NCI-H1436 treated with DMSO at 0.1 percent for 48 hours (cell line): ENCODE measurements around the gene HSD17B10.
"Not testable (repeated sequence)": the region's sequence is repeated elsewhere in the genome, so short reads cannot be mapped to it uniquely, and the experiment has no call there.

ENCODE experiments used
- DNase-seq: peaks from one replicate; lab custom pipeline; 2025; lab: John Stamatoyannopoulos, UW

HSD17B10 gene

GRCh38 chrX:53437206-53437605 is 3.0 kb upstream of the HSD17B10 start:
- DNase-seq = no peak

- peak; percentile 18 for DNase-seq
Observed at GRCh38 chrX:53435997-53436396, 1.8 kb upstream of the HSD17B10 start.

- no peak for DNase-seq
Observed at GRCh38 chrX:53430231-53430630, 3.9 kb downstream of the HSD17B10 start.

GRCh38 chrX:53429755-53430154 is 4.4 kb downstream of the HSD17B10 start:
- DNase-seq = no peak

GRCh38 chrX:53422861-53423306 is 11.3 kb downstream of the HSD17B10 start, which contains the start of gene RIBC1:
TSS of gene RIBC1 (plus strand) at chrX:53422873. CDS start at chrX:53426277, 3,404 bp downstream.
- DNase-seq = no peak

GRCh38 chrX:53422086-53422860 is 11.9 kb downstream of the HSD17B10 start, which contains the start of gene SMC1A:
TSS of gene SMC1A (minus strand) at chrX:53422654. CDS start at chrX:53422600, 54 bp downstream.
- DNase-seq = peak; percentile 92

GRCh38 chrX:53421772-53422085 is 12.4 kb downstream of the HSD17B10 start:
- no peak for DNase-seq

GRCh38 chrX:53421125-53421524 is 13.0 kb downstream of the HSD17B10 start:
- no peak for DNase-seq

GRCh38 chrX:53420351-53420750 is 13.8 kb downstream of the HSD17B10 start:
- DNase-seq = not testable (repeated sequence)

GRCh38 chrX:53412446-53412845 is 21.7 kb downstream of the HSD17B10 start:
- no peak for DNase-seq

GRCh38 chrX:53403535-53403934 is 30.6 kb downstream of the HSD17B10 start:
- no peak for DNase-seq

GRCh38 chrX:53398216-53398615 is 36.0 kb downstream of the HSD17B10 start:
- DNase-seq = no peak

- no peak for DNase-seq
Observed at GRCh38 chrX:53395605-53396298, 38.4 kb downstream of the HSD17B10 start.

- DNase-seq = no peak
Observed at GRCh38 chrX:53383376-53384076, 50.6 kb downstream of the HSD17B10 start.
